Stimulated activated CD4-positive, alpha-beta T cell treated with anti-CD3 and anti-CD28 coated beads, Interleukin-15, amount 100 ng/mL, for 1 hour (primary cell): ENCODE results near the gene ADI1.
"Not testable (repeated sequence)": the region's sequence is repeated elsewhere in the genome, so short reads cannot be mapped to it uniquely, and the experiment has no call there.

Source experiments
- DNase-seq, 2 donors: peaks; one replicate each; pipeline ENCODE4 v3.0.0-alpha.2; 2020; ENCODE audit warnings: low read depth in 1 of 2, low spot score in 1 of 2

ADI1 gene

GRCh38 chr2:3450385-3451010, 68.8 kb downstream of the ADI1 start:
- no peak for DNase-seq

- DNase-seq, result no peak
These were observed 69.4 kb downstream of the ADI1 start for GRCh38 chr2:3449936-3450335.

- no peak for DNase-seq
These were observed 70.2 kb downstream of the ADI1 start for GRCh38 chr2:3449086-3449485.

GRCh38 chr2:3448441-3448911, 70.9 kb downstream of the ADI1 start:
- DNase-seq, result not testable (repeated sequence)

GRCh38 chr2:3447789-3448317, 71.5 kb downstream of the ADI1 start:
- no peak for DNase-seq
